ENCODE data around the gene CCDC192. TPM values are rescaled to one million over a fixed set of nuclear protein-coding genes. Genes with fewer than 3 reads are reported as not detected.
"Not testable (repeated sequence)": the region's sequence is repeated elsewhere in the genome, so short reads cannot be mapped to it uniquely, and the experiment has no call there.

CCDC192 gene
- polyA plus RNA-seq, 3 donors, result not detected

- H4K20me1 ChIP-seq (ENCODE audit: insufficient read depth, low read length), result no peaks in the 10 kb centered on the region
- no peaks in the 10 kb centered on the region for H3K79me2 ChIP-seq (ENCODE audit: insufficient read depth, low read length)
- no peaks in the 10 kb centered on the region for H3K27me3 ChIP-seq (ENCODE audit: control insufficient read depth in 2 of 2, insufficient read depth in 2 of 2, low read length in 2 of 2)
- no peak overlapping the region for H3K4me3 ChIP-seq (replicated peaks in 1 of 3; ENCODE audit: low read depth in 2 of 3, low read length in 3 of 3)
- DNase-seq, result no peak
- no peaks in the 10 kb centered on the region for H3K9me3 ChIP-seq (replicated peaks in 1 of 2; ENCODE audit: control insufficient read depth in 1 of 2, insufficient read depth in 1 of 2, low read length in 2 of 2)
- no peak overlapping the region for H3K4me2 ChIP-seq (replicated peaks; ENCODE audit: extremely low read depth, low read length, poor library complexity, severe bottlenecking)
- intact Hi-C loops (cut with micrococcal nuclease), result no loop called here
- H3K4me3 Mint-ChIP-seq, result no peak overlapping the region
- H3K4me1 Mint-ChIP-seq, result no peaks in the 10 kb centered on the region
- H3K27ac ChIP-seq (ENCODE audit: low read depth in 1 of 2, low read length in 2 of 2), result no peak overlapping the region
- no peak overlapping the region for H3K27ac Mint-ChIP-seq
- H3K9me3 Mint-ChIP-seq, result peaks cover 0 to 9% (median 3%) of the 10 kb centered on the region in 7 donors
- H3K9ac ChIP-seq (ENCODE audit: insufficient read depth, low read length, poor library complexity, severe bottlenecking), result no peak overlapping the region
- H2AFZ ChIP-seq (ENCODE audit: insufficient read depth, low read depth, low read length, poor library complexity, severe bottlenecking), result no peak overlapping the region
- no peaks in the 10 kb centered on the region for H3K36me3 ChIP-seq (replicated peaks in 1 of 2; ENCODE audit: control insufficient read depth in 1 of 2, insufficient read depth in 2 of 2, low read length in 2 of 2)
- H3K27me3 Mint-ChIP-seq (ENCODE audit: low read depth in 3 of 3), result peaks cover 0 to 3% (median 0%) of the 10 kb centered on the region in 3 donors
- H3K4me1 ChIP-seq (ENCODE audit: control insufficient read depth in 1 of 2, insufficient read depth in 2 of 2, low read length in 2 of 2), result no peaks in the 10 kb centered on the region
- no peak for TF ChIP-seq CTCF (IDR thresholded peaks at IDR 0.05)
- H3K36me3 Mint-ChIP-seq, result no peaks in the 10 kb centered on the region
These were observed 41.0 kb downstream of the CCDC192 start for GRCh38 chr5:127744241-127744640.

GRCh38 chr5:127746756-127747155, 43.6 kb downstream of the CCDC192 start:
- no peak overlapping the region for H3K27ac Mint-ChIP-seq
- H3K4me3 Mint-ChIP-seq, result no peak overlapping the region
- H3K9me3 ChIP-seq (replicated peaks in 1 of 2; ENCODE audit: control insufficient read depth in 1 of 2, insufficient read depth in 1 of 2, low read length in 2 of 2), result no peaks in the 10 kb centered on the region

GRCh38 chr5:127752503-127753265, 49.5 kb downstream of the CCDC192 start:
- H3K27me3 ChIP-seq (ENCODE audit: control insufficient read depth in 2 of 2, insufficient read depth in 2 of 2, low read length in 2 of 2); H3K4me1 Mint-ChIP-seq; H3K79me2 ChIP-seq (ENCODE audit: insufficient read depth, low read length); H3K4me1 ChIP-seq (ENCODE audit: control insufficient read depth in 1 of 2, insufficient read depth in 2 of 2, low read length in 2 of 2); H3K27ac Mint-ChIP-seq; H3K4me3 Mint-ChIP-seq; H2AFZ ChIP-seq (ENCODE audit: insufficient read depth, low read depth, low read length, poor library complexity, severe bottlenecking); H3K4me2 ChIP-seq (replicated peaks; ENCODE audit: extremely low read depth, low read length, poor library complexity, severe bottlenecking); H3K9ac ChIP-seq (ENCODE audit: insufficient read depth, low read length, poor library complexity, severe bottlenecking); H3K36me3 Mint-ChIP-seq; H3K36me3 ChIP-seq (replicated peaks in 1 of 2; ENCODE audit: control insufficient read depth in 1 of 2, insufficient read depth in 2 of 2, low read length in 2 of 2); H3K9me3 Mint-ChIP-seq; H3K4me3 ChIP-seq (replicated peaks in 1 of 3; ENCODE audit: low read depth in 2 of 3, low read length in 3 of 3); H4K20me1 ChIP-seq (ENCODE audit: insufficient read depth, low read length); H3K9me3 ChIP-seq (replicated peaks in 1 of 2; ENCODE audit: control insufficient read depth in 1 of 2, insufficient read depth in 1 of 2, low read length in 2 of 2); H3K27ac ChIP-seq (ENCODE audit: low read depth in 1 of 2, low read length in 2 of 2); DNase-seq; H3K27me3 Mint-ChIP-seq (ENCODE audit: low read depth in 3 of 3): not testable (repeated sequence)
- 98% methylated on average over 9 of the region's 32 CpGs for WGBS (ENCODE audit: insufficient coverage)
- intact Hi-C loops (cut with micrococcal nuclease), result loop anchor here in 1 of 2 donors (10.0 kb wide), 1 partner anchor 452 kb away; no protein-coding TSS in a partner anchor

More at GRCh38 chr5:127746756-127747155, 43.6 kb downstream of the CCDC192 start:
- DNase-seq, result no peak
- Histone ChIP-seq H2AFZ (ENCODE audit: insufficient read depth, low read depth, low read length, poor library complexity, severe bottlenecking) (no peak overlapping the region), H3K9ac (ENCODE audit: insufficient read depth, low read length, poor library complexity, severe bottlenecking) (no peak overlapping the region), H4K20me1 (ENCODE audit: insufficient read depth, low read length) (no peaks in the 10 kb centered on the region), H3K4me2 (replicated peaks; ENCODE audit: extremely low read depth, low read length, poor library complexity, severe bottlenecking) (no peak overlapping the region), H3K27me3 (ENCODE audit: control insufficient read depth in 2 of 2, insufficient read depth in 2 of 2, low read length in 2 of 2) (no peaks in the 10 kb centered on the region), H3K79me2 (ENCODE audit: insufficient read depth, low read length) (no peaks in the 10 kb centered on the region), H3K27ac (ENCODE audit: low read depth in 1 of 2, low read length in 2 of 2) (no peak overlapping the region), H3K4me1 (ENCODE audit: control insufficient read depth in 1 of 2, insufficient read depth in 2 of 2, low read length in 2 of 2) (no peaks in the 10 kb centered on the region), H3K4me3 (replicated peaks in 1 of 3; ENCODE audit: low read depth in 2 of 3, low read length in 3 of 3) (no peak overlapping the region), H3K36me3 (replicated peaks in 1 of 2; ENCODE audit: control insufficient read depth in 1 of 2, insufficient read depth in 2 of 2, low read length in 2 of 2) (no peaks in the 10 kb centered on the region)
- Mint-ChIP-seq H3K36me3 (no peaks in the 10 kb centered on the region), H3K27me3 (ENCODE audit: low read depth in 3 of 3) (peaks cover 0 to 3% (median 0%) of the 10 kb centered on the region in 3 donors), H3K4me1 (no peaks in the 10 kb centered on the region), H3K9me3 (peaks cover 0 to 4% (median 0%) of the 10 kb centered on the region in 7 donors)
- intact Hi-C loops (cut with micrococcal nuclease), result no loop called here
- no peak for TF ChIP-seq CTCF (IDR thresholded peaks at IDR 0.05)
- no CpG with 5 or more reads among the region's 1 CpG for WGBS (ENCODE audit: insufficient coverage)
